Hematopoietic multipotent progenitor cell treated with erythropoietin and hydrocortisone succinate and interleukin-3 and kit ligand, for 15 days (in vitro differentiated cells): ENCODE measurements around the gene TREH.

Experiments
- DNase-seq: peaks from one replicate; pipeline ENCODE4 v3.0.0-alpha.2; 2015; ENCODE audit warnings: low spot score

Gene TREH

GRCh38 chr11:118648291-118648690, 31.2 kb downstream of the TREH start:
- DNase-seq: no peak

- DNase-seq: no peak
These were observed 33.1 kb downstream of the TREH start for GRCh38 chr11:118646393-118646792.

GRCh38 chr11:118645066-118645715, 34.3 kb downstream of the TREH start:
- no peak for DNase-seq

- DNase-seq: no peak
These were observed 35.0 kb downstream of the TREH start for GRCh38 chr11:118644496-118644895.

- DNase-seq: no peak
These were observed 35.5 kb downstream of the TREH start for GRCh38 chr11:118643995-118644345.

- DNase-seq: no peak
These were observed 36.1 kb downstream of the TREH start for GRCh38 chr11:118643142-118643994.

GRCh38 chr11:118641397-118642019, 37.9 kb downstream of the TREH start:
- no peak for DNase-seq

GRCh38 chr11:118640332-118641154, 38.9 kb downstream of the TREH start:
- no peak for DNase-seq

- DNase-seq: no peak
These were observed 39.6 kb downstream of the TREH start for GRCh38 chr11:118639899-118640298.

GRCh38 chr11:118638726-118639125, 40.7 kb downstream of the TREH start:
- no peak for DNase-seq

- no peak for DNase-seq
These were observed 42.7 kb downstream of the TREH start for GRCh38 chr11:118636569-118637290.

- no peak for DNase-seq
These were observed 43.8 kb downstream of the TREH start for GRCh38 chr11:118635642-118636041.

GRCh38 chr11:118635237-118635591, 44.2 kb downstream of the TREH start:
- DNase-seq: no peak

GRCh38 chr11:118634431-118635236, 44.8 kb downstream of the TREH start:
- peak; percentile 41 for DNase-seq

GRCh38 chr11:118633979-118634378, 45.5 kb downstream of the TREH start:
- no peak for DNase-seq

- no peak for DNase-seq
These were observed 46.1 kb downstream of the TREH start for GRCh38 chr11:118633319-118633690.

GRCh38 chr11:118632577-118633318, 46.7 kb downstream of the TREH start:
- DNase-seq: no peak

- DNase-seq: no peak
These were observed 48.1 kb downstream of the TREH start for GRCh38 chr11:118631142-118631909.
